OCI-LY7 (cell line): ENCODE results near the gene ZNRD2. TPM values are rescaled to one million over a fixed set of nuclear protein-coding genes. Genes with fewer than 3 reads are reported as not detected.

Experiments
- BruUV-seq: library from RNA; stranded (reverse); fragments of 400-500 nt; replicated peaks from 2 replicates; lab custom pipeline; 2021; lab: Mats Ljungman, UMichigan
- CTCF ChIA-PET: fragments of 300-600 bp; sonication (Branson Sonifier 250); formaldehyde crosslinking; loops from one replicate; lab custom pipeline; 2022; ENCODE audit warnings: antibody characterized with exemption; ENCODE audit not compliant: unreplicated experiment; lab: Charles Lee
- POLR2A ChIA-PET: fragments of 300-600 bp; sonication (Branson Sonifier 250); formaldehyde crosslinking; loops from one replicate; lab custom pipeline; 2022; ENCODE audit warnings: antibody characterized with exemption; lab: Charles Lee
- DNase-seq: peaks from one replicate; pipeline ENCODE4 v3.0.0-alpha.2; 2015; ENCODE audit warnings: low spot score
- H2AFZ ChIP-seq: fragments of 200-600 bp; sonication (generic), shearing (Covaris generic); 2 replicates; pipeline ENCODE4 v1.6.1; 2014; ENCODE audit warnings: mild to moderate bottlenecking, antibody characterized with exemption, low read length, moderate library complexity
- H3K27ac ChIP-seq: fragments of 200-600 bp; sonication (generic); 2 replicates; pipeline ENCODE4 v1.5.1; 2014; ENCODE audit warnings: mixed run types, low read depth, mild to moderate bottlenecking, moderate library complexity, low read length, inconsistent platforms; ENCODE audit not compliant: poor library complexity, severe bottlenecking
- H3K36me3 ChIP-seq: fragments of 200-600 bp; sonication (generic); 2 replicates; pipeline ENCODE4 v1.6.1; 2014; ENCODE audit warnings: mild to moderate bottlenecking, antibody characterized with exemption, low read length, moderate library complexity, mixed read lengths; ENCODE audit not compliant: insufficient read depth
- H3K4me1 ChIP-seq: fragments of 200-600 bp; sonication (generic); 2 replicates; pipeline ENCODE4 v1.5.1; 2014; ENCODE audit warnings: mild to moderate bottlenecking, low read length; ENCODE audit not compliant: insufficient read depth, poor library complexity, severe bottlenecking
- H3K4me2 ChIP-seq: fragments of 200-600 bp; sonication (generic); 2 replicates; pipeline ENCODE4 v1.6.1; 2014; ENCODE audit warnings: mild to moderate bottlenecking, low read length
- H3K4me3 ChIP-seq: fragments of 200-600 bp; sonication (generic); 2 replicates; pipeline ENCODE4 v1.5.1; 2014; ENCODE audit warnings: mild to moderate bottlenecking, low read depth, low read length; ENCODE audit not compliant: poor library complexity, severe bottlenecking
- H3K79me2 ChIP-seq: fragments of 200-600 bp; sonication (generic); 2 replicates; pipeline ENCODE4 v1.6.1; 2016; ENCODE audit warnings: low read depth, mild to moderate bottlenecking, low read length, moderate library complexity, mixed read lengths; ENCODE audit not compliant: insufficient read depth
- H3K9me2 ChIP-seq: fragments of 200-600 bp; sonication (generic); 2 replicates; pipeline ENCODE4 v1.6.1; 2016; ENCODE audit warnings: mild to moderate bottlenecking, low read length, mixed read lengths; ENCODE audit not compliant: insufficient read depth
- H3K9me3 ChIP-seq: fragments of 200-600 bp; sonication (generic); 2 replicates; pipeline ENCODE4 v1.6.1; 2014; ENCODE audit warnings: mild to moderate bottlenecking, mixed run types, low read length, mixed read lengths
- H4K20me1 ChIP-seq: fragments of 200-600 bp; sonication (generic); 2 replicates; pipeline ENCODE4 v1.6.1; 2014; ENCODE audit warnings: mild to moderate bottlenecking, antibody characterized with exemption, low read length, moderate library complexity, mixed read lengths; ENCODE audit not compliant: insufficient read depth
- EZH2phosphoT487 ChIP-seq: fragments of 200-600 bp; sonication (generic); IDR thresholded peaks from 2 replicates; pipeline ENCODE4 v1.6.1; 2018; ENCODE audit warnings: low read depth, borderline replicate concordance, mild to moderate bottlenecking, mixed run types, antibody characterized with exemption, low read length, moderate library complexity, mixed read lengths
- intact Hi-C: fragments of 100-400 bp; cut with micrococcal nuclease; formaldehyde crosslinking; loops from one replicate; pipeline ENCODE4 v1.10.0; 2022; ENCODE audit not compliant: unreplicated experiment
- total RNA-seq, 2 experiments: library from RNA; depleted of rRNA in 1 of 2; stranded (reverse); fragments of >200 nt in 1 of 2; shearing (Covaris generic) in 1 of 2; gene quantifications; 2 replicates each; pipeline ENCODE4 v1.2.3, GENCODE V29; 2014 to 2022
- TF ChIP-seq, protein P1 (sequence below): fragments of 200-600 bp; sonication (generic); conservative IDR thresholded peaks from 2 replicates; pipeline ENCODE4 v1.5.1; 2014; ENCODE audit warnings: mild to moderate bottlenecking, antibody characterized with exemption, low read length, moderate library complexity, mixed read lengths

The ZNRD2 gene
- total RNA-seq, 2 experiments from 2014 or later: 43.4 to 60.4 TPM

DNA sequence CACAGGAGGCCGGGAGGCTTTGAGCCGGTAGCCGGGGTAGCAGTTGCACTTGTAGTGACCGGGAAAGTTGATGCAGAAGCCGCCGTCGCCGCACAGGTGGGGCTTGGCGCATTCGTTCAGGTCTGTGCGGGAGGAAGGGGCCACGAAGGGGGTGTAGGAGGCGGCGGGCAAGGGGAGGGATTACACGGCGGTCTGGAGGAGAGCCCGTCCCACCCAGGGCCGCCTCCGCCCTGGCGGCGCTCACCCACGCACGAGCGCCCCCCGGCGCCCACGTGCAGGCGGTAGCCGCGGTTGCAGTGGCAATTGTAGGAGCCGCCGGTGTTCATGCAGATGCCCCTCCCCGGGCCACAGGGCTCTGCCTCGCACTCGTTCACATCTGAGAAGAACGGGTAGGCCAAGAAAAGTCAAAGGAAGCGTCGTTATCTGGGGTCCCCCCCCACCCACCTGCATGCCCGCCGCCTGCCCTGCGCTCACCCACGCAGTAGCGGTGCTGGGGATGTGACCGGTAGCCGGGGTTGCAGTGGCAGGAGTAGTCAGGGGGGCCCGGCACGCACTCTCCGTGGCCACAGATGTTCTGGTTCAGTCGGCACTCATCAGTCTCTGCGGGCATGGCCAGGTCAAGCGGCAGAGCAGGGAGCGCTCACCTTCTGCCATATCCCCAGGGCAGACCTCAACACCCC lies 22.7 kb upstream of the ZNRD2 start:
- intact Hi-C loops: no loop called here
- Histone ChIP-seq H3K9me3 (no peaks in the 10 kb centered on the region), H3K4me3 (peak overlapping the region; percentile 65), H3K4me1 (peaks cover 54% of the 10 kb centered on the region), H3K36me3 (no peaks in the 10 kb centered on the region), H4K20me1 (no peaks in the 10 kb centered on the region), H3K27ac (peak overlapping the region; percentile 84), H3K9me2 (no peaks in the 10 kb centered on the region), H3K79me2 (no peaks in the 10 kb centered on the region), H2AFZ (peak overlapping the region; percentile 38), H3K4me2 (peak overlapping the region; percentile 82)
- no TSS peak for BruUV-seq
- no peak for TF ChIP-seq EZH2phosphoT487
- TF ChIP-seq, protein P1, sequence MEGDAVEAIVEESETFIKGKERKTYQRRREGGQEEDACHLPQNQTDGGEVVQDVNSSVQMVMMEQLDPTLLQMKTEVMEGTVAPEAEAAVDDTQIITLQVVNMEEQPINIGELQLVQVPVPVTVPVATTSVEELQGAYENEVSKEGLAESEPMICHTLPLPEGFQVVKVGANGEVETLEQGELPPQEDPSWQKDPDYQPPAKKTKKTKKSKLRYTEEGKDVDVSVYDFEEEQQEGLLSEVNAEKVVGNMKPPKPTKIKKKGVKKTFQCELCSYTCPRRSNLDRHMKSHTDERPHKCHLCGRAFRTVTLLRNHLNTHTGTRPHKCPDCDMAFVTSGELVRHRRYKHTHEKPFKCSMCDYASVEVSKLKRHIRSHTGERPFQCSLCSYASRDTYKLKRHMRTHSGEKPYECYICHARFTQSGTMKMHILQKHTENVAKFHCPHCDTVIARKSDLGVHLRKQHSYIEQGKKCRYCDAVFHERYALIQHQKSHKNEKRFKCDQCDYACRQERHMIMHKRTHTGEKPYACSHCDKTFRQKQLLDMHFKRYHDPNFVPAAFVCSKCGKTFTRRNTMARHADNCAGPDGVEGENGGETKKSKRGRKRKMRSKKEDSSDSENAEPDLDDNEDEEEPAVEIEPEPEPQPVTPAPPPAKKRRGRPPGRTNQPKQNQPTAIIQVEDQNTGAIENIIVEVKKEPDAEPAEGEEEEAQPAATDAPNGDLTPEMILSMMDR: peak; percentile 76
- CTCF ChIA-PET: interaction anchor here (0.6 kb wide), 1 partner anchor 416 kb away, joined by 3 read pairs; no protein-coding TSS in a partner anchor
- DNase-seq: peak; percentile 65
- POLR2A ChIA-PET: interaction anchor here (0.8 kb wide), 1 partner anchor 67 kb away, joined by 3 read pairs; the partner anchor contains the start of gene PCNX3

DNA sequence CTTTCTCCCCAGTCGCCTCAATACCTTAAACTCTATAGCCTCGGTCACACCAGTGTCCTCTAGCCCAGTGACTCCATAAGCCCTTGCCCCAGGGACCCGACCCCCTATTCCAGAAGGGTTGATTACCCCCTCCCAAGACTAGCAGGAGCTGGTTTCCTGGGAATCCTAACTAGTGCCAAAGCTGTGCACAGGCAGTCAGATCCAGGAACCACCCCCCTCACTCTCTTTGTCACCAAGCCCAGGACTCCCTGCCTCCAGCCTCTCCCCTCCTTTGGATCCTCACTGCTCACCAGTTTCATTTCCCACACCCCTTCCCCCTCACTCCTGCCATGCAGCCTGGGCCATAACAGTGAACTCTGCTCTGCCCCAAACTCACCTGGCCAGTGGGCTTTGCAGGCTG lies 21.9 kb upstream of the ZNRD2 start:
- ChIA-PET POLR2A (interaction anchor here (0.9 kb wide), 1 partner anchor 76 kb away, joined by 3 read pairs; no protein-coding TSS in a partner anchor), CTCF (no interaction called here)
- Histone ChIP-seq H3K4me2 (peak overlapping the region; percentile 82), H3K36me3 (no peaks in the 10 kb centered on the region), H2AFZ (no peak overlapping the region), H3K9me2 (no peaks in the 10 kb centered on the region), H3K9me3 (no peaks in the 10 kb centered on the region), H3K4me1 (peaks cover 62% of the 10 kb centered on the region), H3K79me2 (no peaks in the 10 kb centered on the region), H4K20me1 (no peaks in the 10 kb centered on the region), H3K27ac (no peak overlapping the region), H3K4me3 (no peak overlapping the region)
- no peak for TF ChIP-seq EZH2phosphoT487
- TF ChIP-seq, protein P1: no peak
- intact Hi-C loops: no loop called here
- no peak for DNase-seq
- no TSS peak for BruUV-seq

GRCh38 chr11:65549096-65549495 lies 21.2 kb upstream of the ZNRD2 start:
- Histone ChIP-seq H3K4me1 (peaks cover 64% of the 10 kb centered on the region), H3K9me2 (no peaks in the 10 kb centered on the region), H2AFZ (no peak overlapping the region), H3K4me3 (no peak overlapping the region), H3K79me2 (no peaks in the 10 kb centered on the region), H4K20me1 (no peaks in the 10 kb centered on the region), H3K4me2 (no peak overlapping the region), H3K9me3 (no peaks in the 10 kb centered on the region), H3K36me3 (no peaks in the 10 kb centered on the region), H3K27ac (no peak overlapping the region)
- intact Hi-C loops: no loop called here
- no peak for DNase-seq
- ChIA-PET POLR2A (interaction anchor here (0.9 kb wide), 1 partner anchor 77 kb away, joined by 3 read pairs; no protein-coding TSS in a partner anchor), CTCF (no interaction called here)
- no TSS peak for BruUV-seq
- no peak for TF ChIP-seq EZH2phosphoT487
- TF ChIP-seq, protein P1: no peak
